Trophoblast cell (in vitro differentiated cells and primary cell): ENCODE results near the gene FAM20C.

Experiments
- DNase-seq, 2 donors: peaks; one replicate each; pipeline ENCODE4 v3.0.0-alpha.2; 2016
- H2AFZ ChIP-seq: 2 replicates; pipeline ENCODE4 v1.6.1; 2013; ENCODE audit warnings: low read length, moderate library complexity, mild to moderate bottlenecking; ENCODE audit not compliant: insufficient read depth, poor library complexity
- H2AK5ac ChIP-seq: 2 replicates; pipeline ENCODE4 v1.6.1; 2013; ENCODE audit warnings: mild to moderate bottlenecking, low read length
- H2BK120ac ChIP-seq: 2 replicates; pipeline ENCODE4 v1.6.1; 2013; ENCODE audit warnings: low read length, mild to moderate bottlenecking, moderate library complexity; ENCODE audit not compliant: insufficient read depth, poor library complexity
- H2BK12ac ChIP-seq: 2 replicates; pipeline ENCODE4 v1.6.1; 2013; ENCODE audit warnings: mild to moderate bottlenecking, low read length, moderate library complexity
- H2BK5ac ChIP-seq: 2 replicates; pipeline ENCODE4 v1.6.1; 2013; ENCODE audit warnings: low read length, low read depth, moderate library complexity, mild to moderate bottlenecking; ENCODE audit not compliant: poor library complexity
- H3K14ac ChIP-seq: 2 replicates; pipeline ENCODE4 v1.6.1; 2013; ENCODE audit warnings: mild to moderate bottlenecking, low read length
- H3K18ac ChIP-seq: 2 replicates; pipeline ENCODE4 v1.6.1; 2013; ENCODE audit warnings: mild to moderate bottlenecking, low read length
- H3K23ac ChIP-seq: 2 replicates; pipeline ENCODE4 v1.6.1; 2013; ENCODE audit warnings: low read length
- H3K27ac ChIP-seq: 2 replicates; pipeline ENCODE4 v1.5.1; 2013; ENCODE audit warnings: low read depth, mild to moderate bottlenecking, inconsistent platforms, low read length, moderate library complexity
- H3K27me3 ChIP-seq: 2 replicates; pipeline ENCODE4 v1.6.1; 2013; ENCODE audit warnings: inconsistent platforms, mild to moderate bottlenecking, low read length, moderate library complexity; ENCODE audit not compliant: insufficient read depth
- H3K36me3 ChIP-seq, 2 experiments: 1 replicate in 1 of 2; 2 replicates in 1 of 2; pipeline ENCODE4 v1.6.1; 2013; ENCODE audit warnings: low read length in 2 of 2, mild to moderate bottlenecking in 2 of 2, moderate library complexity in 1 of 2; ENCODE audit not compliant: insufficient read depth in 2 of 2, control insufficient read depth in 1 of 2
- H3K4ac ChIP-seq: 2 replicates; pipeline ENCODE4 v1.6.1; 2013; ENCODE audit warnings: low read depth, mild to moderate bottlenecking, low read length, moderate library complexity
- H3K4me1 ChIP-seq, 2 experiments: 1 replicate in 1 of 2; 2 replicates in 1 of 2; pipeline ENCODE4 v1.6.1; 2013; ENCODE audit warnings: low read length in 2 of 2, mild to moderate bottlenecking in 2 of 2, moderate library complexity in 1 of 2; ENCODE audit not compliant: insufficient read depth in 2 of 2, control insufficient read depth in 1 of 2
- H3K4me2 ChIP-seq: 2 replicates; pipeline ENCODE4 v1.6.1; 2013; ENCODE audit warnings: inconsistent platforms, mild to moderate bottlenecking, low read length, moderate library complexity
- H3K4me3 ChIP-seq: 2 replicates; pipeline ENCODE4 v1.5.1; 2013; ENCODE audit warnings: mild to moderate bottlenecking, low read depth, low read length, inconsistent platforms
- H3K79me1 ChIP-seq: one replicate; pipeline ENCODE4 v1.6.1; 2013; ENCODE audit warnings: low read length
- H3K79me2 ChIP-seq: 2 replicates; pipeline ENCODE4 v1.6.1; 2013; ENCODE audit warnings: low read length, mild to moderate bottlenecking; ENCODE audit not compliant: control insufficient read depth, insufficient read depth, poor library complexity
- H3K9ac ChIP-seq: 2 replicates; pipeline ENCODE4 v1.6.1; 2013; ENCODE audit warnings: mild to moderate bottlenecking, low read length
- H3K9me3 ChIP-seq: 2 replicates; pipeline ENCODE4 v1.6.1; 2013; ENCODE audit warnings: low read depth, mild to moderate bottlenecking, control low read depth, inconsistent platforms, low read length; ENCODE audit not compliant: insufficient read depth
- H4K12ac ChIP-seq: 2 replicates; pipeline ENCODE4 v1.6.1; 2013; ENCODE audit warnings: low read depth, mild to moderate bottlenecking, low read length, moderate library complexity
- H4K8ac ChIP-seq: 2 replicates; pipeline ENCODE4 v1.6.1; 2013; ENCODE audit warnings: low read depth, mild to moderate bottlenecking, low read length, moderate library complexity
- H4K91ac ChIP-seq: one replicate; pipeline ENCODE4 v1.6.1; 2013; ENCODE audit warnings: low read depth, mild to moderate bottlenecking, low read length, moderate library complexity
- WGBS: extraction: QIAGEN DNeasy Blood & Tissue Kit; methylation state at CpG from one replicate; pipeline ENCODE4 v1.1.7; 2013; ENCODE audit warnings: missing lambda C conversion rate; ENCODE audit not compliant: insufficient read length, insufficient coverage; ENCODE audit errors: extremely low coverage; 5-methylcytosine and 5-hydroxymethylcytosine counted together

The FAM20C gene

GRCh38 chr7:186516-187113, 5.8 kb upstream of the FAM20C start:
- DNase-seq, result no peak
- no peak overlapping the region for H3K14ac ChIP-seq
- no peak overlapping the region for H3K18ac ChIP-seq
- no peaks in the 10 kb centered on the region for H3K36me3 ChIP-seq
- no peak overlapping the region for H3K27ac ChIP-seq
- WGBS, result no CpG with 5 or more reads among the region's 26 CpGs
- no peak overlapping the region for H2BK5ac ChIP-seq
- no peak overlapping the region for H3K9ac ChIP-seq
- no peak overlapping the region for H3K4me3 ChIP-seq
- H3K4me2 ChIP-seq, result no peak overlapping the region
- H3K9me3 ChIP-seq, result peaks cover 4% of the 10 kb centered on the region
- peaks cover 0 to 1% of the 10 kb centered on the region in 2 experiments for H3K4me1 ChIP-seq
- peaks cover 10% of the 10 kb centered on the region for H3K27me3 ChIP-seq
- H2BK120ac ChIP-seq, result no peak overlapping the region
- H4K8ac ChIP-seq, result no peak overlapping the region
- H3K23ac ChIP-seq, result no peak overlapping the region
- no peak overlapping the region for H4K12ac ChIP-seq
- no peaks in the 10 kb centered on the region for H3K79me1 ChIP-seq
- H3K79me2 ChIP-seq, result no peaks in the 10 kb centered on the region
- no peak overlapping the region for H2AFZ ChIP-seq
- no peak overlapping the region for H3K4ac ChIP-seq
- no peak overlapping the region for H2AK5ac ChIP-seq
- H4K91ac ChIP-seq, result no peak overlapping the region
- H2BK12ac ChIP-seq, result no peak overlapping the region

- H3K9me3 ChIP-seq, result peaks cover 4% of the 10 kb centered on the region
Measured at GRCh38 chr7:187227-187927, 5.0 kb upstream of the FAM20C start.

GRCh38 chr7:188174-188573, 4.2 kb upstream of the FAM20C start:
- Histone ChIP-seq H3K4me2 (no peak overlapping the region), H2AFZ (no peak overlapping the region), H2BK5ac (no peak overlapping the region), H2BK120ac (no peak overlapping the region), H3K36me3 (no peaks in the 10 kb centered on the region), H3K18ac (no peak overlapping the region), H3K27ac (no peak overlapping the region), H4K8ac (no peak overlapping the region), H3K4me3 (no peak overlapping the region), H3K9ac (no peak overlapping the region), H4K91ac (no peak overlapping the region), H2AK5ac (no peak overlapping the region), H3K9me3 (peaks cover 4% of the 10 kb centered on the region), H3K27me3 (peaks cover 23% of the 10 kb centered on the region), H3K79me1 (no peaks in the 10 kb centered on the region), H3K23ac (no peak overlapping the region), H4K12ac (no peak overlapping the region), H3K4ac (no peak overlapping the region), H3K4me1 (peaks cover 0 to 4% of the 10 kb centered on the region in 2 experiments), H2BK12ac (no peak overlapping the region), H3K14ac (no peak overlapping the region), H3K79me2 (no peaks in the 10 kb centered on the region)
- no CpG with 5 or more reads among the region's 11 CpGs for WGBS
- DNase-seq, result no peak

More at GRCh38 chr7:187227-187927, 5.0 kb upstream of the FAM20C start:
- H3K4ac ChIP-seq, result no peak overlapping the region
- no peak overlapping the region for H3K27ac ChIP-seq
- no peaks in the 10 kb centered on the region for H3K36me3 ChIP-seq
- no peak overlapping the region for H4K8ac ChIP-seq
- no peak overlapping the region for H3K9ac ChIP-seq
- no peaks in the 10 kb centered on the region for H3K79me1 ChIP-seq
- WGBS, result no CpG with 5 or more reads among the region's 28 CpGs
- no peak overlapping the region for H4K12ac ChIP-seq
- H3K4me3 ChIP-seq, result no peak overlapping the region
- no peak overlapping the region for H2BK120ac ChIP-seq
- no peak overlapping the region for H3K18ac ChIP-seq
- H4K91ac ChIP-seq, result no peak overlapping the region
- peaks cover 0 to 2% of the 10 kb centered on the region in 2 experiments for H3K4me1 ChIP-seq
- no peak overlapping the region for H2BK5ac ChIP-seq
- no peak overlapping the region for H3K14ac ChIP-seq
- no peak overlapping the region for H2AFZ ChIP-seq
- no peak for DNase-seq
- no peak overlapping the region for H3K4me2 ChIP-seq
- peaks cover 16% of the 10 kb centered on the region for H3K27me3 ChIP-seq
- H3K79me2 ChIP-seq, result no peaks in the 10 kb centered on the region
- no peak overlapping the region for H2BK12ac ChIP-seq
- no peak overlapping the region for H2AK5ac ChIP-seq
- H3K23ac ChIP-seq, result no peak overlapping the region

GRCh38 chr7:188727-189500, 3.5 kb upstream of the FAM20C start:
- Histone ChIP-seq H2BK120ac (no peak overlapping the region), H3K79me1 (no peaks in the 10 kb centered on the region), H2BK12ac (no peak overlapping the region), H3K4me1 (peaks cover 0 to 4% of the 10 kb centered on the region in 2 experiments), H3K23ac (no peak overlapping the region), H3K79me2 (no peaks in the 10 kb centered on the region), H3K9me3 (peaks cover 4% of the 10 kb centered on the region), H3K18ac (no peak overlapping the region), H3K4me2 (no peak overlapping the region), H3K9ac (no peak overlapping the region), H2AFZ (no peak overlapping the region), H3K27ac (no peak overlapping the region), H3K14ac (no peak overlapping the region), H2AK5ac (no peak overlapping the region), H4K12ac (no peak overlapping the region), H3K27me3 (peaks cover 31% of the 10 kb centered on the region), H3K36me3 (no peaks in the 10 kb centered on the region), H3K4me3 (no peak overlapping the region), H3K4ac (no peak overlapping the region), H2BK5ac (no peak overlapping the region), H4K8ac (no peak overlapping the region), H4K91ac (no peak overlapping the region)
- no peak for DNase-seq
- no CpG with 5 or more reads among the region's 24 CpGs for WGBS
